ENCODE results near the gene ZNF618. TPM values are rescaled to one million over a fixed set of nuclear protein-coding genes. Genes with fewer than 3 reads are reported as not detected.

Gene ZNF618
- polyA plus RNA-seq, 3 donors from 2014 or later, result 1.4 to 4.1 (median 3.9) TPM

Other genes with a start within 250 kb of the ZNF618 start
- gene AMBP, start 202.0 kb downstream of the ZNF618 start, polyA plus RNA-seq, result not detected
- not detected for gene KIF12, start 223.0 kb downstream of the ZNF618 start, polyA plus RNA-seq

Measured in immature natural killer cell (primary cell).